BLaER1 (cell line): ENCODE measurements around the gene DHPS.
"Not testable (repeated sequence)": the region's sequence is repeated elsewhere in the genome, so short reads cannot be mapped to it uniquely, and the experiment has no call there.

Experiments
- H3K27ac ChIP-seq: shearing (Covaris generic); formaldehyde crosslinking; 2 replicates; pipeline ENCODE4 v1.8.1; 2022
- H3K27me3 ChIP-seq: shearing (Covaris generic); formaldehyde crosslinking; 2 replicates; pipeline ENCODE4 v1.8.1; 2022
- H3K36me3 ChIP-seq: shearing (Covaris generic); formaldehyde crosslinking; 2 replicates; pipeline ENCODE4 v1.8.1; 2022
- H3K4me1 ChIP-seq: shearing (Covaris generic); formaldehyde crosslinking; 2 replicates; pipeline ENCODE4 v1.8.1; 2022
- H3K4me2 ChIP-seq: shearing (Covaris generic); formaldehyde crosslinking; 2 replicates; pipeline ENCODE4 v1.8.1; 2022
- H3K4me3 ChIP-seq: shearing (Covaris generic); formaldehyde crosslinking; 2 replicates; pipeline ENCODE4 v1.8.1; 2022
- H3K9ac ChIP-seq: shearing (Covaris generic); formaldehyde crosslinking; 2 replicates; pipeline ENCODE4 v1.8.1; 2022
- H3K9me3 ChIP-seq: shearing (Covaris generic); formaldehyde crosslinking; 2 replicates; pipeline ENCODE4 v1.8.1; 2022
- H4K20me1 ChIP-seq: shearing (Covaris generic); formaldehyde crosslinking; 2 replicates; pipeline ENCODE4 v1.8.1; 2022
- Cebpa-rat ChIP-seq: shearing (Covaris generic); IDR thresholded peaks from 2 replicates; pipeline ENCODE4 v1.8.1; 2022

DHPS gene

GRCh38 chr19:12695096-12695495 lies 13.4 kb upstream of the DHPS start:
- no peak overlapping the region for H3K9ac ChIP-seq
- H3K4me1 ChIP-seq = peaks cover 51% of the 10 kb centered on the region
- no peaks in the 10 kb centered on the region for H3K9me3 ChIP-seq
- H4K20me1 ChIP-seq = peaks cover 18% of the 10 kb centered on the region
- peak overlapping the region; percentile 97 for H3K4me2 ChIP-seq
- TF ChIP-seq Cebpa-rat = no peak
- no peaks in the 10 kb centered on the region for H3K27me3 ChIP-seq
- no peak overlapping the region for H3K4me3 ChIP-seq
- H3K27ac ChIP-seq = no peak overlapping the region
- H3K36me3 ChIP-seq = peaks cover 38% of the 10 kb centered on the region

DNA sequence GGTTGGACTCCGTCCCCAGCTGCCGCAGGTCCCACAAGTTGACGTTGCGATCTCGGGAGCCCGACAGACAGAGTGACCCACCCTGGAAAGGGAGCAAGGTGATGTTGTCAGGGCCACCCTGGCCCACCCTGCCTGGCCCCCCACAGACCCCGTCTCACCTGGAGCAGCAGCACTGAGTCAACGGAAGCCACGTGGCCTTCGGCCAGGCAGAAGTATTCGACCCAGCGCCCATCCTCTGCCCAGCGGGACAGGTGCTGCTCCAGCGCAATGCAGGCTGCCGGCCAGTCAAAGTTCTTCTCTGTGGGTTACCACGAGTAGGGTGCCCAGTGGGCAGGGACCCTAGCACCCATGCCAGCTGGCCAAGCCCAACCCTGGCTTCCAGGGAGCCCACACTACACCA lies 13.0 kb upstream of the DHPS start:
- H3K4me3 ChIP-seq = no peak overlapping the region
- no peak overlapping the region for H3K27ac ChIP-seq
- H3K36me3 ChIP-seq = peaks cover 33% of the 10 kb centered on the region
- TF ChIP-seq Cebpa-rat = no peak
- no peaks in the 10 kb centered on the region for H3K9me3 ChIP-seq
- peaks cover 14% of the 10 kb centered on the region; the same call in 1 of the 2 replicates for H4K20me1 ChIP-seq
- H3K4me2 ChIP-seq = 0 out of 2 replicates have a peak overlapping the region, but pooled peaks have one; percentile 97
- H3K4me1 ChIP-seq = peaks cover 55% of the 10 kb centered on the region
- H3K27me3 ChIP-seq = no peaks in the 10 kb centered on the region
- H3K9ac ChIP-seq = no peak overlapping the region

DNA sequence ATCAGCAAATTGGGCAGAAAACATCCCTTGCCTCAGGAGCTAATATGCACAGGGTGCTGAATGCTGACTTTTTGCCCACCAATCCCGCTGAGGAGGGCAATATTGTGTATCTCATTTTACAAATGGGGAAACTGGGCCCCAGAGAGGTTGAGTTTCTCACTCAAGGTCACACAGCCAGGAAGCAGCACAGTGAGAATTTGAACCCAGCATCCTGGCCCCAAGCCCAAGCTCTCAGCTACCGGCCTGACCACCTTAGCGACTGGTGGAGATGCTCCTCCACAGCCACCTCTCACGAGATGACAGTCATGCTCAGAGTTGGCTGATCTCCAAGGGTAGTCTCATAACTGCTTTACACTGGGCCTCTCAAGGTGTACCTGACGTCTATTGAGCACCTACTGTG lies 11.3 kb upstream of the DHPS start:
- H3K9me3 ChIP-seq = no peaks in the 10 kb centered on the region
- no peak overlapping the region for H3K4me2 ChIP-seq
- H3K4me3 ChIP-seq = no peak overlapping the region
- H4K20me1 ChIP-seq = 0 out of 2 replicates have a peak, but pooled peaks cover under 1% of the 10 kb centered on the region
- no peak overlapping the region for H3K27ac ChIP-seq
- H3K36me3 ChIP-seq = peaks cover 16% of the 10 kb centered on the region
- no peak overlapping the region for H3K9ac ChIP-seq
- peaks cover 65% of the 10 kb centered on the region for H3K4me1 ChIP-seq
- TF ChIP-seq Cebpa-rat = no peak
- H3K27me3 ChIP-seq = no peaks in the 10 kb centered on the region

DNA sequence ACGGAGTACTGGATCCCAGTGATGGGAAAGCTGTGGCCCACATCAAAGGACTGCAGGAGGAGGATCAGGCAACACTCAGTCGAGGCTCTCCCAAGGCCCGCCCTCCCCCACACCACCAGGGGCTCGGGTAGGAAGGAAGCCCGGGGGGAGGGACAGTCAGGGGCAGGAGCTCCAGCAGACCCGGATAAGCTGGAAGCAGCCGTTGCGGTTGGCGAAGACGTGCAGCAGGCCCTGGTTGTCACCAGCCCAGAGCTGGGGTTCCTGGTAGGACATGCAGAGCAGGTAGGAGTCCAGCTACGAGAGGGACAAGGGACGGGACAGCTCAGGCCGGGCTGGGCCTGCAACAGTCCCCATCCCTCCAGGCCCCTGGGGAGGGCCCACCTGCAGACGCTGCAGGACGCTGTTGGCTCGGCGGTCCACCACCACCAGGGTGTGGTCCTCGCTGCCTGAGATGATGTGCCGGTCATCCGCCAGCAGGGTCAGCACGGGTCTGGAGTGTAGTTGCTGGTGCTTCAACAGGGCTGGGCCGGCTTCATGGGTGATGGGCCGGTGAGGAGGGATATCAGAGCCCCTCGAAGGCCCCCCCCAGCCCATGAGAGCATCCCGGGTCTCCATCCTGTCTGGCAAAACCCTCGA lies 8.0 kb upstream of the DHPS start:
- no peaks in the 10 kb centered on the region for H3K9me3 ChIP-seq
- peak overlapping the region; percentile 74 for H3K4me3 ChIP-seq
- no peaks in the 10 kb centered on the region for H4K20me1 ChIP-seq
- H3K27ac ChIP-seq = peak overlapping the region; percentile 88
- H3K4me1 ChIP-seq = peaks cover 66% of the 10 kb centered on the region
- no peak for TF ChIP-seq Cebpa-rat
- H3K27me3 ChIP-seq = no peaks in the 10 kb centered on the region
- H3K36me3 ChIP-seq = peaks cover 14% of the 10 kb centered on the region
- H3K9ac ChIP-seq = peak overlapping the region; percentile 82
- H3K4me2 ChIP-seq = peak overlapping the region; percentile 98

DNA sequence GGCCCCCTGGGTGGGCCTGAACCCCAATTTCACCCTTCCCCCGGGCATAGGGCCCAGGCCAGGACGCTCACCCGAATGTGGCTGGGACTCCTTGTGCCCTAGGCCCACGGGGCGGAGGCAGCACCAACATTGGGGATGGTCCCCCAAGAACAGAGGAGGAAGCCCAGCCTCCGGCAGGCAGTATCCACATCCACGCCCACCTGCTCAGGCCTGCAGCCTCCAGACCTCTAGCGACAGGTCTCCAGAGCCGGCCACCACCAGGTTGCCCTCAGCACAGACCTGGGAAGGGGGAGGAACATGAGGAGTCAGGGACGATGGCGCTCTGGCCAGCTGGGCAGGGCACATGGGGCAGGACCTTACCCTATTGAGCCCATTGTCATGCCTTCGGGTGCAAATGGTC lies 7.3 kb upstream of the DHPS start:
- H3K27ac ChIP-seq = peak overlapping the region; percentile 88
- H4K20me1 ChIP-seq = no peaks in the 10 kb centered on the region
- H3K9ac ChIP-seq = peak overlapping the region; percentile 82
- H3K27me3 ChIP-seq = no peaks in the 10 kb centered on the region
- peak overlapping the region; percentile 74 for H3K4me3 ChIP-seq
- H3K36me3 ChIP-seq = peaks cover 14% of the 10 kb centered on the region
- peak overlapping the region; percentile 98 for H3K4me2 ChIP-seq
- TF ChIP-seq Cebpa-rat = no peak
- H3K4me1 ChIP-seq = peaks cover 66% of the 10 kb centered on the region
- H3K9me3 ChIP-seq = no peaks in the 10 kb centered on the region

GRCh38 chr19:12687496-12688196 lies 6.0 kb upstream of the DHPS start, which contains the start of gene GNG14:
GNG14 (plus strand) TSS chr19:12687998; CDS start chr19:12688049, 51 bp downstream.
- TF ChIP-seq Cebpa-rat = no peak

GRCh38 chr19:12685831-12686230 lies 4.2 kb upstream of the DHPS start:
- Histone ChIP-seq H4K20me1 (peaks cover 4% of the 10 kb centered on the region), H3K27ac (peak overlapping the region; percentile 88), H3K9me3 (no peaks in the 10 kb centered on the region), H3K9ac (peak overlapping the region; percentile 24; the same call in 1 of the 2 replicates), H3K4me3 (no peak overlapping the region), H3K36me3 (no peaks in the 10 kb centered on the region), H3K4me1 (peaks cover 68% of the 10 kb centered on the region), H3K27me3 (no peaks in the 10 kb centered on the region), H3K4me2 (peak overlapping the region; percentile 98)
- TF ChIP-seq Cebpa-rat = no peak

More at GRCh38 chr19:12687496-12688196, 6.0 kb upstream of the DHPS start, which contains the start of gene GNG14:
- peaks cover 70% of the 10 kb centered on the region for H3K4me1 ChIP-seq
- peak within 1 kb of the TSS; percentile 82 for H3K9ac ChIP-seq
- no peaks in the 10 kb centered on the region for H4K20me1 ChIP-seq
- H3K9me3 ChIP-seq = no peaks in the 10 kb centered on the region
- H3K27ac ChIP-seq = peak within 1 kb of the TSS; percentile 88
- H3K36me3 ChIP-seq = peaks cover 9% of the 10 kb centered on the region
- peak within 1 kb of the TSS; percentile 98 for H3K4me2 ChIP-seq
- peak within 1 kb of the TSS; percentile 74 for H3K4me3 ChIP-seq
- no peaks in the 10 kb centered on the region for H3K27me3 ChIP-seq

DNA sequence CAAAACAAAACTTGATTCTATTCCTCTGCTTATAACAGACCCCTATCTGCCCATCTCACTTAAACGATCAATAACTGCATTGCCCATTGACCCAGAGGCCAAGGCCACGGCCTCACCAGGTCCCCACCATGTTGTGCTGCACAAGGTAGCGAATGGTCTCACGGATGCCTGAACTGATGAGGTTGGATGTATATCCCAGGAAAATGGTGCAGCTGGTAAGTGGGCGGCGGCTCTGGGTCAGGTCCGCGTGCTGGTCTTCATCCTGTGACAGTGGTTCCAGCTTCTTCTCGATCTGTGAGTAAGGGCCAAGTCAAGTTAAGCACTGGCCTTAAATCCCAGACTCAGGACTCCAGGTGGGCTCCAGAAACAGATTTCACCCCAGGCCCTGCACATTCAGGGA lies 1.6 kb downstream of the DHPS start:
- Histone ChIP-seq H4K20me1 (peaks cover 48% of the 10 kb centered on the region), H3K27ac (no peak overlapping the region), H3K9me3 (no peaks in the 10 kb centered on the region), H3K36me3 (peaks cover 52% of the 10 kb centered on the region), H3K4me2 (peak overlapping the region; percentile 79), H3K4me1 (peaks cover 34% of the 10 kb centered on the region), H3K4me3 (peak overlapping the region; percentile 78), H3K9ac (peak overlapping the region; percentile 46; the same call in 1 of the 2 replicates), H3K27me3 (no peaks in the 10 kb centered on the region)
- TF ChIP-seq Cebpa-rat = no peak

DNA sequence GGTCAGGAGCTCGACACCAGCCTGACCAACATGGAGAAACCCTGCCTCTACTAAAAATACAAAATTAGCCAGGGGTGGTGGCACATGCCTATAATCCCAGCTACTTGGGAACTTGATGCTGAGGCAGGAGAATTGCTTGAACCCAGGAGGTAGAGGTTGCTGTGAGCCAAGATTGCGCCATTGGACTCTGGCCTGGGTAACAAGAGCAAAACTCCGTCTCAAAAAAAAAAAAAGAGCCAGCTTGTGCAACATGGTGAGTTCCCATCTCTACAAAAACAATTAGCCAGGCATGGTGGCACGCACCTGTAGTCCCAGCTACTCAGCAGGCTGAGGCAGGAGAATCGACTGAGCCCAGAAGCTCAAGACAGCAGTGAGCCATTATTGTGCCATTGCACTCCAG lies 3.6 kb downstream of the DHPS start:
- not testable (repeated sequence) for H3K4me2 ChIP-seq, H3K4me3 ChIP-seq, H3K9me3 ChIP-seq, H3K27ac ChIP-seq, H3K9ac ChIP-seq, H3K27me3 ChIP-seq
- Histone ChIP-seq H3K4me1 (peaks cover 28% of the 10 kb centered on the region), H4K20me1 (peaks cover 65% of the 10 kb centered on the region), H3K36me3 (peaks cover 72% of the 10 kb centered on the region)

- Histone ChIP-seq H3K9me3 (no peaks in the 10 kb centered on the region), H3K9ac (no peak overlapping the region), H3K27ac (no peak overlapping the region), H4K20me1 (peaks cover 74% of the 10 kb centered on the region), H3K36me3 (peaks cover 81% of the 10 kb centered on the region), H3K4me2 (no peak overlapping the region), H3K4me1 (peaks cover 20% of the 10 kb centered on the region), H3K27me3 (no peaks in the 10 kb centered on the region), H3K4me3 (no peak overlapping the region)
- no peak for TF ChIP-seq Cebpa-rat
Measured at GRCh38 chr19:12676928-12677327, 4.8 kb downstream of the DHPS start.
